Sigmoid colon (tissue), 4 donors: Measurements from ENCODE around the gene HRG.

ENCODE experiments used
- CTCF ChIP-seq, 4 experiments: fragments of 450-650 bp in 3 of 4; fragments of 200-600 bp in 1 of 4; IDR thresholded peaks; one replicate each; pipeline ENCODE4 v1.5.1; 2016 to 2019; ENCODE audit warnings: antibody characterized with exemption in 4 of 4, mild to moderate bottlenecking in 3 of 4, moderate library complexity in 2 of 4
- POLR2A ChIP-seq, 2 donors: fragments of 450-650 bp; IDR thresholded peaks; one replicate each; pipeline ENCODE4 v1.6.1; 2016; ENCODE audit warnings: antibody characterized with exemption in 2 of 2, mild to moderate bottlenecking in 2 of 2, moderate library complexity in 2 of 2
- POLR2AphosphoS5 ChIP-seq, 4 donors: sonication (generic); formaldehyde crosslinking; IDR thresholded peaks; one replicate each; pipeline ENCODE4 v1.6.1; 2017; ENCODE audit warnings: antibody characterized with exemption in 4 of 4

GRCh38 chr3:186617036-186617946 is 48.5 kb upstream of the HRG start:
- TF ChIP-seq CTCF (IDR thresholded peaks at IDR 0.05) (peak; percentile 18 to 80 (median 70)), POLR2AphosphoS5 (IDR thresholded peaks at IDR 0.05) (no peak), POLR2A (IDR thresholded peaks at IDR 0.05) (no peak)
